HepG2 (cell line): ENCODE data around the gene SPINK6.

Source experiments
- CSRNP2 ChIP-seq: sonication (generic); formaldehyde crosslinking; conservative IDR thresholded peaks from 2 replicates; pipeline ENCODE4 v1.8.0; 2022; ENCODE audit warnings: low read depth, missing genetic modification reagents
- CTCF ChIP-seq: sonication (generic); formaldehyde crosslinking; IDR thresholded peaks from 2 replicates; pipeline ENCODE4 v1.5.0; 2020; ENCODE audit warnings: mild to moderate bottlenecking, missing genetic modification reagents, moderate library complexity
- LCORL ChIP-seq, 2 experiments: fragments of 450-650 bp in 1 of 2; sonication (generic) in 1 of 2; formaldehyde crosslinking in 1 of 2; IDR thresholded peaks; 2 replicates each; pipeline versions ENCODE4 v1.5.0 to v1.6.1; 2017 to 2020; ENCODE audit warnings: antibody characterized with exemption in 1 of 2, missing genetic modification reagents in 1 of 2
- MYC ChIP-seq: sonication (generic); formaldehyde crosslinking; IDR thresholded peaks from 2 replicates; pipeline ENCODE4 v1.9.0; 2021; ENCODE audit warnings: missing genetic modification reagents, borderline replicate concordance
- NCOA1 ChIP-seq: sonication (generic); formaldehyde crosslinking; IDR thresholded peaks from 2 replicates; pipeline ENCODE4 v1.9.0; 2021; ENCODE audit warnings: missing genetic modification reagents
- PHF8 ChIP-seq: sonication (generic); formaldehyde crosslinking; IDR thresholded peaks from 2 replicates; pipeline ENCODE4 v1.5.0; 2020; ENCODE audit warnings: missing genetic modification reagents
- RCOR2 ChIP-seq: IDR thresholded peaks from 2 replicates; pipeline ENCODE4 v1.6.1; 2016; ENCODE audit warnings: missing biosample characterization, missing genetic modification reagents
- REST ChIP-seq, 2 experiments: IDR thresholded peaks; 2 replicates each; pipeline ENCODE4 v1.6.1; 2011 to 2012; ENCODE audit warnings: low read length in 2 of 2, borderline replicate concordance in 1 of 2, low read depth in 1 of 2, mild to moderate bottlenecking in 1 of 2, moderate library complexity in 1 of 2

- TF ChIP-seq NCOA1 (CRISPR knock-in tag) (no peak), CTCF (CRISPR knock-in tag) (no peak), MYC (no peak), PHF8 (no peak), CSRNP2 (CRISPR knock-in tag) (no peak), RCOR2 (no peak), LCORL (IDR thresholded peaks at IDR 0.05) (no peak), LCORL (CRISPR knock-in tag; IDR thresholded peaks at IDR 0.05) (no peak), REST (IDR thresholded peaks at IDR 0.05; ENCODE audit: borderline replicate concordance in 1 of 2, low read depth in 1 of 2, low read length in 2 of 2) (no peak)
These were observed 1.7 kb upstream of the SPINK6 start for GRCh38 chr5:148201151-148201550.
